Chondrocyte (in vitro differentiated cells): ENCODE data around the gene SLC52A1. TPM values are rescaled to one million over a fixed set of nuclear protein-coding genes. Genes with fewer than 3 reads are reported as not detected.

Experiments
- DNase-seq: peaks from one replicate; pipeline ENCODE4 v3.0.0; 2021; ENCODE audit warnings: mixed read lengths, low spot score
- H3K27ac Mint-ChIP-seq: one replicate; pipeline ENCODE4 v1.8.0; 2021; ENCODE audit warnings: mild to moderate bottlenecking, moderate library complexity, mixed read lengths; ENCODE audit not compliant: unreplicated experiment
- H3K27me3 Mint-ChIP-seq: 2 replicates; pipeline ENCODE4 v1.8.0; 2021; ENCODE audit warnings: low read depth, mixed read lengths
- H3K36me3 Mint-ChIP-seq: 2 replicates; pipeline ENCODE4 v1.8.0; 2021; ENCODE audit warnings: low read depth, mixed read lengths
- H3K4me1 Mint-ChIP-seq: 2 replicates; pipeline ENCODE4 v1.8.0; 2021; ENCODE audit warnings: low read depth, mild to moderate bottlenecking, mixed read lengths
- H3K4me3 Mint-ChIP-seq: one replicate; pipeline ENCODE4 v1.8.0; 2021; ENCODE audit warnings: mild to moderate bottlenecking, moderate library complexity, mixed read lengths; ENCODE audit not compliant: unreplicated experiment
- H3K9me3 Mint-ChIP-seq: 2 replicates; pipeline ENCODE4 v1.8.0; 2021; ENCODE audit warnings: low read depth, mixed read lengths
- total RNA-seq: library from RNA; stranded (reverse); gene quantifications from 3 replicates; pipeline ENCODE4 v1.2.1, GENCODE V29; 2021
- TF ChIP-seq, protein P1 (sequence below): fragments of 200-600 bp; sonication (generic); IDR thresholded peaks from 2 replicates; pipeline ENCODE4 v1.5.0; 2021; ENCODE audit warnings: antibody characterized with exemption, mild to moderate bottlenecking, moderate library complexity

The SLC52A1 gene
- total RNA-seq, 1 donor from 2014 or later, result not detected

DNA sequence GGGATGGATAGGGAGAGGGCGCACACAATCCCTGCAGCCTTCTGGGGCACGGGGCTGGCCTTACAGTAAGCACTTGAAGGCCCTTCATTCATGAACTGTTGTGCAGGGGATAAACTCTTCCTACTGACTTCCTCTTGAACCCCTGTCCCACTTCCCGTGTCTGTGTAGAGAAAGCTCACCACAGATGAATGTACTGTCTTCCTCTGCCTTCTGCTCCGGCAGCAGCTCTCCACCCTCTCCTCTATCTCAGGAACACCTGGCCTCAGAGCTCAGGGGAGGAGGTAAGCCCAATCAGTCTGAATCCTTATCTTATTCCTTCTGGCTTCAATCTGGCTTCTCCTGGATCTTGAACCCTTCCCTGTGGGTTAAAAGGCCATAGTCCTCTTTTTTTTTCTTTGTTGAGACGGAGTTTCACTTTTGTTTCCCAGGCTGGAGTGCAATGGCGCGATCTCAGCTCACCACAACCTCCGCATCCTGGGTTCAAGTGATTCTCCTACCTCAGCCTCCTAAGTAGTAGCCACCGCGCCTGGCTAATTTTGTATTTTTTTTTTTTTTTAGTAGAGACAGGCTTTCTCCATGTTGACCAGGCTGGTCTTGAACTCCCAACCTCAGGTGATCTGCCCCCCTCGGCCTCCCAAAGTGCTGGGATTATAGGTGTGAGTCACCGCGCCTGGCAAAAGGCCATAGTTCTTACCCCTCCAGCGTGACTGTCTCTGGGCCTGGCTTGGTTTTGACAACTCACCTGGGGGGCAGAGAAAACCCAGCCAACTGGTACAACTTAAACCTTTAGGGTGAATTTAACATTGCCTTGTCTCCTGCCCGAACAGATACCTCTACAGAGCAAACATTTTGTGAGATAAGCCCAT, 7.2 kb upstream of the SLC52A1 start:
- Mint-ChIP-seq H3K9me3 (no peaks in the 10 kb centered on the region), H3K4me3 (no peak overlapping the region), H3K36me3 (no peaks in the 10 kb centered on the region), H3K27ac (no peak overlapping the region), H3K27me3 (no peaks in the 10 kb centered on the region), H3K4me1 (no peaks in the 10 kb centered on the region)
- DNase-seq, result no peak
- TF ChIP-seq, protein P1, sequence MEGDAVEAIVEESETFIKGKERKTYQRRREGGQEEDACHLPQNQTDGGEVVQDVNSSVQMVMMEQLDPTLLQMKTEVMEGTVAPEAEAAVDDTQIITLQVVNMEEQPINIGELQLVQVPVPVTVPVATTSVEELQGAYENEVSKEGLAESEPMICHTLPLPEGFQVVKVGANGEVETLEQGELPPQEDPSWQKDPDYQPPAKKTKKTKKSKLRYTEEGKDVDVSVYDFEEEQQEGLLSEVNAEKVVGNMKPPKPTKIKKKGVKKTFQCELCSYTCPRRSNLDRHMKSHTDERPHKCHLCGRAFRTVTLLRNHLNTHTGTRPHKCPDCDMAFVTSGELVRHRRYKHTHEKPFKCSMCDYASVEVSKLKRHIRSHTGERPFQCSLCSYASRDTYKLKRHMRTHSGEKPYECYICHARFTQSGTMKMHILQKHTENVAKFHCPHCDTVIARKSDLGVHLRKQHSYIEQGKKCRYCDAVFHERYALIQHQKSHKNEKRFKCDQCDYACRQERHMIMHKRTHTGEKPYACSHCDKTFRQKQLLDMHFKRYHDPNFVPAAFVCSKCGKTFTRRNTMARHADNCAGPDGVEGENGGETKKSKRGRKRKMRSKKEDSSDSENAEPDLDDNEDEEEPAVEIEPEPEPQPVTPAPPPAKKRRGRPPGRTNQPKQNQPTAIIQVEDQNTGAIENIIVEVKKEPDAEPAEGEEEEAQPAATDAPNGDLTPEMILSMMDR, result no peak

DNA sequence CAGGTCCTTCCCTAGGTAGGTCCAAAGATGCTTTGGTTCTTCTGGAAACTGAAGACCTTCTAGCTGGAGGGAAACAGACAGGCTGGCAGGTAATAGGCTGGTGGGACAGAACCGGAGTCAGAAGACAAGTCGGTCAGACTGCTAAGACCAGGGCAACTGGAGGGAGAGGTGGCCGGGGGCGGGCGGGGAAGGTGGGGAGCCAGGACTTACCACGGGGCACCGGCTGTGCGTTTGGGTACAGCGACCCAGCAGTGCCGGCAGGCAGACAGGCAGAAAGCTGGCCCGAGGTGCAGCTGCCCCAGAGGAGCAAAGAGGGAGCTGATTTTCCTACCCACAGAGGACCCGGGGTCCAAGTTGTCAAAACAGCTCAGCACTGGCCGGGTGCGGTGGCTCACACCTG, 575 bp downstream of the SLC52A1 start:
- H3K4me1 Mint-ChIP-seq, result peaks cover 7% of the 10 kb centered on the region
- no peak overlapping the region for H3K4me3 Mint-ChIP-seq
- H3K27me3 Mint-ChIP-seq, result peaks cover 5% of the 10 kb centered on the region
- H3K27ac Mint-ChIP-seq, result no peak overlapping the region
- peak; percentile 90 for DNase-seq
- no peaks in the 10 kb centered on the region for H3K9me3 Mint-ChIP-seq
- H3K36me3 Mint-ChIP-seq, result no peaks in the 10 kb centered on the region
- TF ChIP-seq, protein P1, result no peak

DNA sequence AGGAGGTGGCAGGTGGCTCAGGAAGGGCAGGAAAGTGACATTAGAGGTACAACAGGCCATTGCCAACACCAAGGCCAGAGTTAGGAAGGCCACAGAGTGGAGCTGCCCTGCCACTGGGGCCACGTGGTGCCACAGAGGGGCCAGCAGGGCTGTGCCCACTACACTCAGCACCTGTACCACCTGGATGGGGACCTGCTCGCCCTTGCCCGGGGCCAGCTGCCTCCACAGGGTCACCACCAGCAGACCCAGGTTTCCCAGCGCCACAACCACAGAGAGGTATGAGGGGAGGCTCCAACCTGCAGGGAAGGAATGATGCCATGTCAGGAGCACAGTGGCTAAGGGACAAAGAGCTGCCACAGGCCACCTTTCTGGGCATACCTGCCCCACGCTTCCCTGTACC, 1.2 kb downstream of the SLC52A1 start:
- Mint-ChIP-seq H3K4me3 (no peak overlapping the region), H3K9me3 (no peaks in the 10 kb centered on the region), H3K36me3 (no peaks in the 10 kb centered on the region), H3K27ac (no peak overlapping the region), H3K4me1 (peaks cover 10% of the 10 kb centered on the region), H3K27me3 (peaks cover 5% of the 10 kb centered on the region)
- TF ChIP-seq, protein P1, result no peak
- no peak for DNase-seq

DNA sequence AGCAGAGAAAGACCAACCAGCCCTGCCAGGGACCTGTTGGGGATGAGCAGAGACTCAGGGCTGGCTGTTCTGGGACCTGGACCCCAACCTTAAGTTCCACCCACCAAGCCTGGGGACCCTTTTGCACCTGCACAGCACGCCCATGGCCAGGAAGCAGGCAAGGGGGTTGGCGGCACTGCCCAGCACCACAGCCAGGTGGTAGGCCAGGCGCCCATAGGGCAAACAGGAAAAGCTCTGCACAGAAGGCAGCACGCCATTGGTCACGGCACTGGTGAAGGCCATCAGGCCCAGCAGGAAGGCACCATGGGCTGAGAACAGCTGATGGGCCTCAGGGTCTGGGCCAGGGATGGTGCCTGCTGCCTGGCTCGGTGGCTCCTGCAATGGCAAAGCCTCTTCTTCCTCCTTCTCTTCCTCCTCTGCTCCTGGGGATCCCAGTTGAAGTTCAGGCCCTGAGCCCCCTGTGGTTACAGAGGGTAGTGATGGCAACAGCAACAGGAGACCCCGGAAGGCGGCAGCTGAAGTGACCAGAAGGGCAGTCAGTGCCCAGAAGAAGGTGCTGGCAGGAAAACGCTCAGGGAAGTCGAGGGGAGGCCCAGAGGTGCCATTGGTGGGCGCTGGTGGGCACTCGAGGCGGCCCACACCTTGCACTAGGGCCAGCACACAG, 1.7 kb downstream of the SLC52A1 start:
- H3K27ac Mint-ChIP-seq, result no peak overlapping the region
- no peaks in the 10 kb centered on the region for H3K9me3 Mint-ChIP-seq
- peaks cover 5% of the 10 kb centered on the region for H3K27me3 Mint-ChIP-seq
- TF ChIP-seq, protein P1, result no peak
- no peak overlapping the region for H3K4me3 Mint-ChIP-seq
- no peaks in the 10 kb centered on the region for H3K36me3 Mint-ChIP-seq
- no peak for DNase-seq
- H3K4me1 Mint-ChIP-seq, result peaks cover 10% of the 10 kb centered on the region

DNA sequence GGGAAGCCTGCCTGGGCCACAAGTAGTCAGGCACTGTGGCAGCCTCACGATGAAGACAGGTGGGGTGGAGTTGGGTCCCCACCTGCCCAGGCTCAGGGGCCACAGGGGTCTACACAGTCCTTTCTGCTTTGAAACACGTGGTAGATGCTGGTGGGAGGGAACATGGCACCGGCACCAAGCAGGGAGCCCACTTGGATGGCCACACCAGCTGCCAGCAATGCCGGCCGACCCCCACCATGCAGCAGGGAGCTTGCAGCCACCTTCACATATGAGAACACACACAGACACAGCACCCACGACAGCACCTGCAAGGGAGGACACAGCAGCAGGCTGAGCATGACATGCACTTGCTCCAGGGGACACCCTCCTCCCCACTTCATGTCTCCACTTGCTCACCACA, 2.4 kb downstream of the SLC52A1 start:
- H3K27ac Mint-ChIP-seq, result no peak overlapping the region
- TF ChIP-seq, protein P1, result no peak
- no peaks in the 10 kb centered on the region for H3K36me3 Mint-ChIP-seq

More for the DNA sequence above, 2.4 kb downstream of the SLC52A1 start:
- no peaks in the 10 kb centered on the region for H3K9me3 Mint-ChIP-seq
- H3K4me1 Mint-ChIP-seq, result peaks cover 10% of the 10 kb centered on the region
- peaks cover 5% of the 10 kb centered on the region for H3K27me3 Mint-ChIP-seq
- H3K4me3 Mint-ChIP-seq, result no peak overlapping the region
- DNase-seq, result no peak
